AG09319 (cell line): ENCODE measurements around the gene CCDC200.

Source experiments
- DNase-seq: peaks from one replicate; pipeline ENCODE4 v3.0.0-alpha.2; 2010; ENCODE audit warnings: low read depth; ENCODE audit errors: extremely low read depth
- CTCF ChIP-seq: IDR thresholded peaks from 2 replicates; pipeline ENCODE4 v1.5.1; 2011; ENCODE audit warnings: low read depth, mild to moderate bottlenecking, inconsistent platforms, low read length, moderate library complexity

CCDC200 gene

DNA sequence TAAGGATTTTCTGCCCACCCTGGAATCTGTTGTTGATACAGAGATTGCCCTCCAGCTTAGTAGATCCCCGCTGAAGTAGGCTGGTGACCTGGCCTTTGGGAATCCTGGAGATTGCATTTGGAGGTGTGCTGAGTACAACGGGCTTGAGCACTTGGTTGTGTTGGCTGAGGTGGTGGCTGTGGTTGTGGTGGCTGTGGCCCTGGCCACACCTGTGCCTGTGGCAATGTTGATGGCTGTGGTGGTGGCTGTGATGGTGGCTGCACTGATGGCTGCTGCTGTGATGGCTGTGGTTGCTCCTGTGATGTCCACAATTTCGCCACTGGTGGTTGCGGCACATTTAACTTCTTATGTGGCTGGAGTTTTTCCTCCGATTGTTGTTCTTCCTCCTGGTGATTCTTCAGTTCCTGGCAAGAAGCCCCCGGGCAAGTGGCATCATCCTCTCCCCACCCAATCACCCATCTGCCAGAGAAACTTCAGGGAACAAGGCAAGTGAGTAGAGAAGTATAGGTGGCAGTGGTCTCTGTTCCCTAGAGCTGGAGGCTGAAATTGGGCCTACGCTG is 4.2 kb downstream of the CCDC200 start:
- DNase-seq, result no peak
- TF ChIP-seq CTCF, result no peak

DNA sequence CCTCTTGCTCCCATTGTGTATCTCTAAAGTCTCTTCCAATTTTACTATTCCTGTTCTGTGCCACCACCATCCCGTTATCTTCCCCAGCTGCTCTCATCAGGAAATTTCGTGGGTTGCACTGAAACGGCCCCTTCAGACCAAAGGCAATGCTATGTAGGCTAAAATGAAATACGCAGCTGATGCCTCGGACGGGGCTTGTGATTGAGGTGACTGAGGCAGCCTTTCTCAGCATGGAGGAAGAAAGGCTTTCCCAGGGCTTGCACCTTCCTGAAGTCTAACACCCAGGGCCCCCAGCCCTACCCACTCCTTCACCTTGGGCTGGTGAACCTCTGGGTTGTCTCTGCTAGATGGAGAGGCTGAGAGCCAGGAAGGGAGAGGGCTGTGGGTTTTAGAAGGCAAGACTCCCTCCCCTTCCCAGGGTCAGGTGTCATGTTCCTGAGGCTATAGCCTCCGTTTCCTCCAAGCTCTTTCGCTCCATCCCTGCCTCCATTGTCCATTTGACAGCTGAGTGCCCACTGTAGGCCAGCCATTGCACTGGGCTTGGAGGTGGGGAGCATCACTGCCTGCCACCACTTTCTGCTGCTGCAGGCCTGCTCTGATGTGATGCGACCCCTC is 7.8 kb downstream of the CCDC200 start:
- DNase-seq, result no peak
- no peak for TF ChIP-seq CTCF

DNA sequence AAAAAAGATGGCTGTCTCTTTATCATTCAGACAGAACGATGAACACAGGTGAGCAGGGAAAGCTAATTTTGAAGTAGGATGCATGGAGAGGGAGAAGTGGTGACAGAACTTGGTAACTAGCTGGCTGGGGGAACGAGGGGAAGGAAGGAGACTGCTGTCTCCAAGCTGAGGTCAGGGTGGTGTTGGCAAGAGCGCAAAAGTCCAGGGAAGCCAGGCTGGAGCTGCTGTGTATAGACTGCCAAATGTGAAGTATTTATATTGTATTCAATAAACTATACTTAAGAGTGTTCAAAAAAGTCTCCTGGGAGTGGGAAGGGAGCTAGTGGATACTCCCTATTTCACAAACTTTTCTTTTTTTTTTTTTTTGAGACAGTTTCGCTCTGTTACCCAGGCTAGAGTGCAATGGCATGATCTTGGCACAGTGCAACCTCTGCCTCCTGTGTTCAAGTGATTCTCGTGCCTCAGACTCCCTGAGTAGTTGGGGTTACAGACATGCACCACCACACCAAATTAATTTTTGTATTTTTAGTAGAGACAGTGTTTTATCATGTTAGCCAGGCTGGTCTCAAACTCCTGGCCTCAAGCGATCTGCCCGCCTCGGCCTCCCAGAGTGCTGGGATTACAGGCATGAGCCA is 8.6 kb downstream of the CCDC200 start:
- no peak for DNase-seq
- TF ChIP-seq CTCF, result no peak

DNA sequence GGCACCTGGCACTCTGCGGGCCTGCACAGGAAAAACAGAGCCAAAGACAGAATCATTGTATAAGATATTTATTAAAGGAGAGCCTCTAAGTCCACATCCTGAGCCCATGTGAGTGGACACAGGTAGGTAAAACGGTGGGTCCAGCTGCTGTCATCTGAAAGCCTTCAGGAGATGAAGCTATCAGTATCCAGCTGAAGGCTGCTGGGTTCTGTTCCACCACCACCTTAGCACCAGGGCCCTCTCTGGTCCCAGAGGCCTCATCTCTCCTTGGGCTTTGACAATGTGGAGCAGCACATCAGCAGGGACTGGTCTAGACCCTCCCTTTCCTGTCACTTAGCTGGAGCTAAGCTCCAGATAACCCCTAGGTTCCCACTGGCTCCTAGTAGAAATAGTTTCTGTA is 9.4 kb downstream of the CCDC200 start:
- TF ChIP-seq CTCF, result no peak
- no peak for DNase-seq

DNA sequence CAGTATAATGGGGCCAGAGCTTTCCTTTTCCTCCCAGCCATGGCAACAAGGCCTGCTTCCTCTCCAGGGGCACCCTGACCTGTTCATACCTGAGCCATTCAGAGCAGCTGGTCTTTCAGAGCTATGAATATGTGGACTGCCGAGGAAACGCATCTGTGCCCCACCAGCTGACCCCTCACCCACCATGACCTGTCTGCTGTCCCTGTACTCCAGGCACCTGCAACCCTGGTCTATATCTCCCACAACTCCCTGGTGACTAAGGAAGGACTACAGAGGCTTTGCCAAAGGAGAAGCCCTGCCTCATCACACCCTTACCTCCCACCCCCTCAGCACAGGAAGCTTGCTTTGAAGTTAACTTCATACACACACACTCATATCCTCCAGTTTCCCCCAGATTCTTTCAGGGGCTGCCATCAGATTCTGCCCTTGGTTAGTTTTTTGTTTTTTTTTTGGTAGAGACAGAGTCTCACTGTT is 10.8 kb downstream of the CCDC200 start:
- no peak for TF ChIP-seq CTCF
- no peak for DNase-seq

DNA sequence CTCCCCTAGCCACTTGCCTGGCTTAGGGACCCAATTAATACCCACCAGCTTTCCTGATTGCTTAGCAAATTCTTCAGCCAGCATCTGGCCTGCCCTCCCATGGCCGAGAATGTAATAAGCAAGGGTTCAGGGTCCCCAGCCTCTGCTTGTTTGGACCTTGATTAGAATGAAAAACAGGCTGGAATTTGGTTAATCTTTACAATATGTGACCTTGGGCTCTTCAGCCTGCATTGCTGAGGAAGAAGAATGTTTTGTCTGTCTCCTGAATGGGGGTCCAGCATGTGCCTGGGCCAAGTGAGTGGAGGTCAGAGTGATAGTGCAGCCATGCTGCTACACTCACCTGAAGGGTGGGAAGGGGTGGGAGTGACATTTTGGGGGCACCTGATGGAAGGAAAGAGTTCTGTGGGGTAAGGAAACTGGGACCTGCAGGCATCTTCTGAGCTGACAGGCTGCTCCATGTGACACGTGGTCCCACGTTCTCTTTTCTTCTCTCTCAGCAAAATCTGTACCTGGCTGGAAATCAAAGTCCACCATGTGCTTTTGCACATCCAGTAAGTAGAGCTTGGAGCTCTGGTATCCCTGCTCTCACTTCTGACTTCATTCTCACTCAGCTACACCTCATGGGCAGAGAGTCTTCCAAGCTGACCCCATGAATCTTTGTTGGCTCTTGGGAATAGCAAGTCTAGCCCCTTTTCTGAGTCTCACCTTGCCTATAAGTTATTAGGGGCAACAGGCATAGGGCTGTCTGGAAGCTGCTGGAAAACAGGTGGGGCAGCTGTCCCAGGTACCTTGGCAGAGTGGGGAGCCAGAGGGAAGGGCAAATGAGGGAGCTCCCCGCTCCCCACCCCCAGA is 11.4 kb downstream of the CCDC200 start:
- DNase-seq, result no peak
- no peak; the same call in none of the 2 replicates for TF ChIP-seq CTCF
